ENCODE data around the gene POLR2L.

The POLR2L gene

DNA sequence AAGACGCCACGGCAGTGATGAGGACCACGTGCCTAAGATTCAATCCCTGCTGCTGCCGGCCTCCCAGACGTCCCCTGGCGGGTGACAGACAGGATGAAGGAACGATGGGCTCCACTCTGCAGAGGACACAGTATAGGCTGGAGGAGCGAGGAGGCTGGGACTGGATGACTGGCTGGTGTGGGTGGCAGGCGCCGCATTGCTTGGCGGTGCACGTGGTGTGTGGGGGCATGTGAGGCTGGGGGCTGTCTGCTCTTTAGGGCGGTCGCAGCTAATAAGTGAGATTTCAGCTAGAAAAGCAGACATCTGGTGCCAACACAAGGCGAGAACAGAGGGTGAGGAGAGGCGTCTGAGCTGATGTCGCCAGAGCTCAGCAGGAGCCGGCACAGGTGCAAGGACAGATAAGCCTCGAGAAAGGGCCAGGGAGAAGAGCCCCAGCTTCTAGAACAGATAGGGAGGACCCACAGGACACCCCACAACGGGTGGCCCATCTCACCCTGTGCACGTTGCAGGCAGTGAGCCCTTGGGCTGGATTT lies 33.5 kb upstream of the POLR2L start:
- DNase-seq (ENCODE audit: low read depth): no peak
- no peak overlapping the region for H3K4me3 ChIP-seq (ENCODE audit: low read depth, low read length)
- TF ChIP-seq, protein P1, sequence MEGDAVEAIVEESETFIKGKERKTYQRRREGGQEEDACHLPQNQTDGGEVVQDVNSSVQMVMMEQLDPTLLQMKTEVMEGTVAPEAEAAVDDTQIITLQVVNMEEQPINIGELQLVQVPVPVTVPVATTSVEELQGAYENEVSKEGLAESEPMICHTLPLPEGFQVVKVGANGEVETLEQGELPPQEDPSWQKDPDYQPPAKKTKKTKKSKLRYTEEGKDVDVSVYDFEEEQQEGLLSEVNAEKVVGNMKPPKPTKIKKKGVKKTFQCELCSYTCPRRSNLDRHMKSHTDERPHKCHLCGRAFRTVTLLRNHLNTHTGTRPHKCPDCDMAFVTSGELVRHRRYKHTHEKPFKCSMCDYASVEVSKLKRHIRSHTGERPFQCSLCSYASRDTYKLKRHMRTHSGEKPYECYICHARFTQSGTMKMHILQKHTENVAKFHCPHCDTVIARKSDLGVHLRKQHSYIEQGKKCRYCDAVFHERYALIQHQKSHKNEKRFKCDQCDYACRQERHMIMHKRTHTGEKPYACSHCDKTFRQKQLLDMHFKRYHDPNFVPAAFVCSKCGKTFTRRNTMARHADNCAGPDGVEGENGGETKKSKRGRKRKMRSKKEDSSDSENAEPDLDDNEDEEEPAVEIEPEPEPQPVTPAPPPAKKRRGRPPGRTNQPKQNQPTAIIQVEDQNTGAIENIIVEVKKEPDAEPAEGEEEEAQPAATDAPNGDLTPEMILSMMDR (IDR thresholded peaks at IDR 0.05; ENCODE audit: low read depth, low read length, missing control alignments): no peak

DNA sequence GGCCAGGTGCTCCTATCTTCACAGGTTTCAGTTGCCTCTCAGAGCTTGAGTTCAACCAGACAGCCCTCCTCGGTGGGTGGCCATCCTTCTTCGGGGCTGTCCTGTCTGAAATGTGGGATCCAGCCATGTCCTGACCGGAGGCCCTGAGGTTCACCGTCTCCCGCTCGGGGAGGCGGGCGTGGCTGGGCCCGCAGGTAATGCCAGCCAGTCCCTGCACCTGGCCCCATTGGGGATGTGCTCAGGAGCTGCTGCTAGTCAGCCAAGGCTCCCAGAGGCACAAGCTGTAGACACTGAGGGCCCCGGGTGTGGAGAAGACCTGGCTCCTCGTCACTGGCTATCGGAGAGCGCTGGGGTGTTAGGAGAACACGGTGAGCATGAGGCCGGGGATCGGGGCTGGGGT lies 32.9 kb upstream of the POLR2L start:
- no peak overlapping the region for H3K4me3 ChIP-seq (ENCODE audit: low read depth, low read length)
- TF ChIP-seq, protein P1 (IDR thresholded peaks at IDR 0.05; ENCODE audit: low read depth, low read length, missing control alignments): no peak
- no peak for DNase-seq (ENCODE audit: low read depth)

DNA sequence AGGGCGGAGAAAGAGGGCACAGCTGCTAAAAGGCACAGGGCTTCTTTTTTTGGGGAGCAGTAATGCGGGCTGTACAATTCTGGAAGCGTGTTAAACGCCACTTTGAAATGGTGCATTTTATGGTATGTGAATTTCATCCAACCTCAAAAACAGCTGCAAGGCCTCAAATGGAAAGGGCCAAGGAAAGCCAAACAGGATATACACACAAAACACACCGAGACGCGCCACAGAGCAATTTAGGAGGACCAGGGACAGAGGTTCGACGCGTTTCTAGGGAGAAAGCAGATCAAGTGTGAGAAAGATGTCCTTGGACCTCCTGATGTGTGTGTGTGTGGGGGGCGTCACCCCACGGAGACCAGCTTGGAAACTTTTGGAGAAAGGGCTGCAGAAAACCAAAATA lies 31.4 kb upstream of the POLR2L start:
- H3K4me3 ChIP-seq (ENCODE audit: low read depth, low read length): no peak overlapping the region
- TF ChIP-seq, protein P1 (IDR thresholded peaks at IDR 0.05; ENCODE audit: low read depth, low read length, missing control alignments): no peak
- DNase-seq (ENCODE audit: low read depth): no peak

DNA sequence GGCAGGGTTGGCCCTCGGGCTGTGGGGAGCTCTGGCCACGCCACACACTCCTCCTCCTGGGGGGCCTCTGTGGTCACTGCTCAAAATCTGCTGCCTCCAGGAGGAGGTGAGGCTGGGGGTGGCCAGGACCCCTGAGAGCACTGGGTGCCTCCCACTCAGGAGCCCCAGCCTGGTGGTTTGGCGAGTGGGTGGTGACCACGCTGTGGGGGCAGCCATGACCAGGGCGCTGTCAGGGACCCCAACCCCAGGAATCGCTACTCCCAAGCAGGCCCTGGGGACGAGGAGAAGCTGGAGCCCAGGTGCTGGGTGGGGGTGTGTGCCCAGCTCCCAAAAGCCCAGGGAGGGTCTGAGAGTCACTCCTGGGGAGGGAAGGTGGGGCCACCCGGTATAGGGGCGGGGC lies 30.5 kb upstream of the POLR2L start:
- no peak for DNase-seq (ENCODE audit: low read depth)
- TF ChIP-seq, protein P1 (IDR thresholded peaks at IDR 0.05; ENCODE audit: low read depth, low read length, missing control alignments): no peak
- no peak overlapping the region for H3K4me3 ChIP-seq (ENCODE audit: low read depth, low read length)

DNA sequence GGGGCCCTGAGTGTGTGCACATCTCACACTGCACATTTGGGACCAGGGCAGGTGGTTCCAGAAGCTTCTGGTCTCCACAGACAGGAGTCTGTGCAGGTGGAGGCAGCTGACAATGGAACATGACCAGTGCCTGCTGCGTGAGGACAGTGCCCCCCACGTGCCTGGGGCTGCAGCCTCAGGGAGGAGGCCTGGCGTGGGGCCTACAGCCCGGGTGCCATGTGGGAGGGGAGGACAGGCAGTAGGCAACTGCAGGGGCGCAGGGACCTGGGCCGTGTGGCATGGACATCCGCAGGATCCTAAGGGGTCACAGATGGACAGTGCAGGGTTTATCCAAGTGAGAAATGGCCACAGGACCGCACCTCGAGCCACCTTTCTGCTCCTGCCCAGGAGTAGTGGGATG lies 29.1 kb upstream of the POLR2L start:
- TF ChIP-seq, protein P1 (IDR thresholded peaks at IDR 0.05; ENCODE audit: low read depth, low read length, missing control alignments): no peak
- H3K4me3 ChIP-seq (ENCODE audit: low read depth, low read length): no peak overlapping the region
- no peak for DNase-seq (ENCODE audit: low read depth)

DNA sequence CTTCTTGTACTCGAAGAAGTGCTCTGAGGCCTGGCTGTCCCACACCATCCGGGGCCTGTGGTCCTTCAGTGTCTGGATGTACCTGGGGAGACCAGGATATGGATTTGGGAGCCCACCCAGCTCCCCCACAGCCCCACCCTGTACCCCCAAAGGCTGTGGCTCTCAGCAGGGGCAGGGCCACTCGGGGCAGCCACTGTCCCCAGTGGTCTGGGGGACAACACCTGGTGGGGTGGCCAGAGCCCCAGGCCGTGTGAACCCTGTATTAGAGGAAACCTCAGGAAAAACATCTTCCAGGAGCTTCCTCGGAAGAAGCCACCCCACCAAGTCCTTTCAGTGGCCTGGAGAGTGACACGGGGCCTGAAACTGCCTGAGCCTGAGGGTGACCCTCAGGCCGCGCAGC lies 28.1 kb upstream of the POLR2L start:
- TF ChIP-seq, protein P1 (IDR thresholded peaks at IDR 0.05; ENCODE audit: low read depth, low read length, missing control alignments): no peak
- H3K4me3 ChIP-seq (ENCODE audit: low read depth, low read length): no peak overlapping the region
- no peak for DNase-seq (ENCODE audit: low read depth)

DNA sequence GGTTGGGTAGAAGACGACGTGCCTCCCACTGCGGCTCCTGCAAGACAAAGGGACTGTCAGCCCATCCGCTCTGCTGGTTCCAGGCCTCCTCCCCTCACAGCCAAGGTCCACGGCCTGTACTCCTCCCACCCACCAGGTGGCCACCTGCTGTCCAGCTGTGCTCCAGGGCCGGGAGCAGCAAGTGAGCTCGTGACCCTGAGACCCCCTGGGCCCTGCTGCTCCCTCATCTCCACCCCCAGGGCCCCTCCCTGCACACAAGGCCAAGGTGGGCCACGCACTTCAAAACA lies 27.7 kb upstream of the POLR2L start:
- TF ChIP-seq, protein P1 (IDR thresholded peaks at IDR 0.05; ENCODE audit: low read depth, low read length, missing control alignments): peak; percentile 13
- H3K4me3 ChIP-seq (ENCODE audit: low read depth, low read length): no peak overlapping the region
- DNase-seq (ENCODE audit: low read depth): no peak
